Endothelial cell of hepatic sinusoid (primary cell): ENCODE data around the gene ITGAE.

Experiments used
- in situ Hi-C: cut with HindIII; loops from 2 replicates; pipeline ENCODE4 v1.10.0; 2017; ENCODE audit warnings: low sequenced_read_pairs

The ITGAE gene

GRCh38 chr17:3679531-3680126 is 121.4 kb downstream of the ITGAE start:
- in situ Hi-C loops, result no loop called here

DNA sequence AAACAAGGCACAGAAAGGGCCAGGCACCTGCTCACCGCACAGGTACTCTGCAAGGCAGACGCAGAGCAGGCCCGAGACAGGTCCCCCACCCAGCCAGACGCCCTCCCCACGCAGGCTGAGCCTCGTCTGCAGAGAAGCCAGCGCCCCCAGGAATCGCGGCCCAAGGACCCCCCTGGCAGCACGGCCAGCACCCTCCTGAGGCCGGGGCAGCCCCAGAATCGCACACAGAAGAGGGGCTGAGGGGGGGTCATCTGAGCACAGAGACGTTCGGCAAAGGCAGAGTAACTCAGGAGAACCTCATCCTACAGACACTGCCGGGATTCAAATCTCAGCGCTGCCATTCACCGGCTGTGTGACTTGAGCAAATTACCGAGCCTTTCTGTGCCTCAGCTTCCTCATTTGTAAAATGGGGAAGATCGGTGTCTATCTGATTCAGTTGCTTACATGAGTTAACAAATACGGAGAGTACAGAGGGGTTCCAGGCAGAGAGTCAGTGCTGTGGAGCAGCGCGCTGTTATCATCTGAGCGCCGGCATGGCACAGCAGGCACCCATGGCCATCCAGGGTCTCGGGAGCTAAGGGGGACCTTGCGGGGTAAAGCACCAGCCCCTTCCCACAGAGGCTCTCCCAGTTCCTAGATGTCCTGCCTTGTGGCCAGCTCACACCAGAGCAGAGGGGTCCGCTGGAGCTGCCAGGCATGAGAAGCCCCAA is 122.0 kb downstream of the ITGAE start:
- in situ Hi-C loops, result no loop called here

DNA sequence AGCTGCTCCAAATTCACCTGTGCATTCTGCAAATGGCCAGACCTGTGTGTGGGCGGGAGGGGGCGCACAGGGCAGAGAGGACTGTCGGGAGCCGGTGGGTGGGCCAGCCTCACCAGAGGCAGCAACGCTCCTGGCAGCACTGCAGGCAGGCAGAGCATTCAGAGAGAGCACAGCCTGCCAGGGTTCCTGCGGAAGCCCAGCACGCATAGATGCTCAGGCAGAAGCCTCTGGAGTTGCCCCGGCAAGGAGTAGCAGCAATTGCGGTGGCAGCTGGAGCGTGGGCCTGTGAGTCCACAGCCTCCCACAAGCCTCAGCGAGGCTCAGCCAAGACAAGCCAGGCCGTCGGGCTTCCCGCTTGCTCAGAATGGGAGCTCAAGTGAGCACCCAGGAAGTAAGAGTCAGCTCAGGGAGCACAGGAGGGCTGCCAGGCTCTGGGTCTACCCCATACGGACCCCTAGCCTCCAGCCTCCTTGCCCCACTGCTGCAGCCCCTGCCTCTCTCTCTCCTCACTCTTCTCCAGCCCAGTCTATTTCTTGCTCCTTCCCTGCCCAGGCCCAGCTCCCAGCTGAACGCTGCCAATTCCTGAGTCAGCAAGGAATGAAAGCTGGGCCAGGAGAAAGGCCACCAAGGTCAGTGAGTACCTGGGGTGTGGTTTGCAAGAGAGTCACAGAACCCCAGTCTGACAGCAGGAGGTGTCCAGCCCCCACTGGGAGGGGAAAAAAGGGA is 122.7 kb downstream of the ITGAE start:
- in situ Hi-C loops, result no loop called here

GRCh38 chr17:3675886-3676285 is 125.1 kb downstream of the ITGAE start:
- in situ Hi-C loops, result no loop called here

GRCh38 chr17:3672571-3672970 is 128.4 kb downstream of the ITGAE start:
- in situ Hi-C loops, result no loop called here

GRCh38 chr17:3669548-3669947 is 131.4 kb downstream of the ITGAE start:
- in situ Hi-C loops, result no loop called here

DNA sequence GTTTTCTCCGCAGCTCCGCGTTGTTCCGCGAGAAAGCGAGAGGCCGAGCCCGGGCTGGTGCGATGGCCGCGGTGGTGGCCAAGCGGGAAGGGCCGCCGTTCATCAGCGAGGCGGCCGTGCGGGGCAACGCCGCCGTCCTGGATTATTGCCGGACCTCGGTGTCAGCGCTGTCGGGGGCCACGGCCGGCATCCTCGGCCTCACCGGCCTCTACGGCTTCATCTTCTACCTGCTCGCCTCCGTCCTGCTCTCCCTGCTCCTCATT is 132.0 kb downstream of the ITGAE start:
- in situ Hi-C loops, result no loop called here

DNA sequence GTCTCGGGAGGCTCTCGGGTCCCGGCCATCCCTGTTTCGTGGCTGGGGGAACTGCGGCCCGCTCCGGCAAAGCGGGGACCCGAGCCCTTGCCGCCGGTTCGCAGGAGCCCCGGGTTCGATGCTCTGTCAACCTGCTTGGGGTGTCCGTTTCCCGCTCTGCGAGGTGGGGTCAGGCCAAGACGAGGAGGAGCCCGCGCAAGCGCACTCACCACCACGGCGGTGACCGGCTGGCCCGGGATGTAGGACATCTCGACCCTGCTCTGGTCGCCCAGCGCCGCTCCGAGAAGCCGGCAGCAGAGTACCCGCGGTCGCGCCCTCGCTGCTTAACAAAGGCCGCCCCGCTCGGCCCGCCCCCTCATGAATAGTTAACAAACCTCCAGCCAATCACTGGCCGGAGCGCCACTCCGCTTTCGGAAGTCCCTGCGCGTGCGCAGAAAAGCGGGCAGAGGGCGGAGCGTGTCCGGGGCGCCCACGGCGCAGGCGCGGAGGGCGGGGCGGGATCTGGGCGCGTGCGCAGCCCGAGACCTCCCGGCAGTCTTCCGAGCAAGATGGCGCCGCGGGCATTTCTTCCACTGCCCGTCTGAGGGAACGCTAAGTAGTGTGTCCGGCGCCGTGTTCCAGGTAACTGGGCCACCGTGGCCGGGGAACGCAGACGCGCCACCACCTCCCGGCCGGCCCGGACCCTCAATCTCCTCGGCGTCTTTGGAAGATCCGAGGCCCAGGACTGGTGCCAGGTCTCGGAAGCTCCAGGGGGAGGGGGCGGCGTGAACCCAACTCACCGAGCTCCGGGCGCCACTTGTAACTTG is 132.5 kb downstream of the ITGAE start, which contains the start of the genes EMC6 and TAX1BP3:
TSS of gene EMC6 (plus strand) at position 534 of the 806 bp plus-strand sequence. CDS start 335 bp downstream, outside the sequence.
TSS of gene TAX1BP3 (minus strand) at position 300 of the 806 bp plus-strand sequence. CDS start at position 248, 52 bp downstream.
- in situ Hi-C loops, result no loop called here

GRCh38 chr17:3667366-3668278 is 133.4 kb downstream of the ITGAE start:
- in situ Hi-C loops, result no loop called here

DNA sequence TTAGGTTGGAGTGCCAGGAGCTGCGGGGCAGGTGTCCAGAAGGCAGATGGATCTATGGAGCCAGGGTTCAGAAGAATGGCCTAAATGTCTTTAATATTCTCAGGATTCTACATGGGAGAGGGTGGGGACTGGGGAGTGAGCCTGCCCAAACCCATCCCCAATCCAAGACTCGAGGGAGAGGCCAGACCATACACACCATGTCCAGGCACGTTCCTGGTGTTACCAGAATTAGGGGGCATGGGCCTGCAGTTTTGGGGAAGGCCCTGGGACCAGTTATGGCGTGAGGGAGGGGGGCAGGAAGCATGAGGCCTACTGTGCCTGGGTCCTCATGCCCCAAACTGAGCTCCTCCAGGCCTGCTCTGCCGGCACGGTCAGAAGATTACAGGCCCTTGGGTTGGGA is 134.5 kb downstream of the ITGAE start:
- in situ Hi-C loops, result no loop called here

- in situ Hi-C loops, result no loop called here
Measured at GRCh38 chr17:3665834-3666233, 135.2 kb downstream of the ITGAE start.
